ENCODE measurements around the gene FHOD3.

FHOD3 gene

DNA sequence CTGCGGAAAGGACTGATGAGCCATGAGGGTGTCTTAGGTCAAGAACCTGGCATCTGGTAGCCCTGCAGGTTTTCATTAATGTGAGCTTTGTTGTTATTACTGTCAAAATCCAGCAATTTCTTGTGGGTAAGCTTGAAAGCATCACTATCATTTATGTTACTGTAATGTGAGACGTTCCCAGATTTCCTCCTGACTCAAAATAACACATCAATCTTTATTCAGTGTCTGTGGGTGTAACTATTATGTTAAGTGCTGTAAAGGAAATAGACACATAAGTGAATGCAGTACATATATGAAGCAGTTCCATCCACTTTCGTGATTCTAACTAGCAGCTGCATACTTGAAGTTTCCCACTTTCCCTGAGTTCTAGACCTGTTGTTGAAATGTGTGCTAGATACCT is 89.8 kb downstream of the FHOD3 start:
- DNase-seq, result no peak

DNA sequence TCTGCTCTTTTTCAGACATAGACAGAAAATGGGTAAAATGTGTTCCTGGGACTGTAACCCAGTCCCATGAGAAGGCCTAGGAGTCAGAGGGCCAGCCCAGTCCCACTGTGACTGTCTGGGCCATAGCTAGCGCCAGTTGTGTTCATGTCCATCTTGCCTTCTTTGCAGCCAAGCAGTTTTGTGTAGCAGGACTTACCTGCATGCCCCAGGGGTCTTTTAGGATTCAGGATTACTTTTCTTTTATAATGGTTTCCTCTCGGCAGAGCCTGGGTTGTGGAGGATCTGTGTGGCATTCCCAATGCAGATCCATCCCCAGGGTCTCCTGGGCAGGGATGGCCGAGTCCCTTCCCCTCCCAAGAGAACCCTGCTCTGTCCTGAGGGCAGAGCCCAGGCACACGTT is 90.8 kb downstream of the FHOD3 start:
- no peak for DNase-seq

DNA sequence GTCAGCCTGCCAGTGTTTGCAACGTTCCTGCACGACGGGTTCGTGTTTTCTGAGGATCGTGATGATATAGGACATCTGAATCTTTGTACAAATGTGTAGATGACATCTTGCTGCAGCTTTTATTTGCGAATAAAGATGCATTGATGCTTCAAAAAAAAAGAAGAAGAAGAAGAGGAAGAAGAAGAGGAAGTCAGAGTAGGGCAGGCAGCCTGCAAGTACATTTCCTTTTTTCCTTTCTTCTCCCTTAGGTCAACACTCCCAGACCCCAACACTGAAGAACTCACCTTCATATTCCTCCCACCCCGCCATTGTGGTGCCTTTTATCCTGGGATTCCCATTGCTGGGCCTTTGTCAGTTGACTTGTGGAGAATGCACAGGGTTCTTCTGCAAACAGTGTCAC is 91.5 kb downstream of the FHOD3 start:
- no peak for DNase-seq

DNA sequence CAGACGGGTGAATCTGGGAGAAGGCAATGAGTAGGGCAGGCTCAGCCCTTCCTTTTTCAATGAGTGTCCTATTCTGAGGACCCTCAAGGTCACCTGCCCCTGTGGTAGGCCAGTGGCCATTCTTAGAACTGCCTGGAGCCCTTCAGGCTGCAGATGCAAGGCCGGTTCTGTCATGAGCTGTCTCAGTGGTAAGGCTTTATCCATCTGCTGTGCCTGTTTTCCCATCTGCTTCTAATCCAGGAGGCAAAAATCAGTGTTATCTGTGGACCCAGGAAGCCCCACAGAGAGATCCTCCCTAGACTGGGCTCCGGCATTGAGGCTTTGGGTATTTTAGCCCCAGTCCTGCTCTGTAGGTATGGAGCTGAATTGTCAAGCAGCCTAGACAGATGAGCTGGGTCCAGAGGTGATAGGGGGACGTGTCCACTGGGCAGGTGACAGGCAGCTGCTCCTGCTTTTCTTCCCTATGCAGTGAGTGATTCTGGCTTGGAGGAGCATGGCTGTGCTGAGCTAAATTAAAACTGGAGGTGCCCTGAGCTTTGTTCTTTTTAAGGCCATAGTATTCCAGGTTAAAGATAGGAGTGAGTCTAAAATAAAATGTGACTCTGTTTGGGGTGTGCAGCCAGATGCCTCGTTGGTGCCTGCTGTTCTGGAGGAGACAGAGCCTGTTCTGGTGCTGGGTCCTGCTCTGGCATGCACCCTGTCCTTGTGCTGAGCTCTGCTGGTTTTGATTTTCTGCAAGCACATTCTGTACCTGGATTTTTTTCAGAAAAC is 92.5 kb downstream of the FHOD3 start:
- DNase-seq, result no peak

DNA sequence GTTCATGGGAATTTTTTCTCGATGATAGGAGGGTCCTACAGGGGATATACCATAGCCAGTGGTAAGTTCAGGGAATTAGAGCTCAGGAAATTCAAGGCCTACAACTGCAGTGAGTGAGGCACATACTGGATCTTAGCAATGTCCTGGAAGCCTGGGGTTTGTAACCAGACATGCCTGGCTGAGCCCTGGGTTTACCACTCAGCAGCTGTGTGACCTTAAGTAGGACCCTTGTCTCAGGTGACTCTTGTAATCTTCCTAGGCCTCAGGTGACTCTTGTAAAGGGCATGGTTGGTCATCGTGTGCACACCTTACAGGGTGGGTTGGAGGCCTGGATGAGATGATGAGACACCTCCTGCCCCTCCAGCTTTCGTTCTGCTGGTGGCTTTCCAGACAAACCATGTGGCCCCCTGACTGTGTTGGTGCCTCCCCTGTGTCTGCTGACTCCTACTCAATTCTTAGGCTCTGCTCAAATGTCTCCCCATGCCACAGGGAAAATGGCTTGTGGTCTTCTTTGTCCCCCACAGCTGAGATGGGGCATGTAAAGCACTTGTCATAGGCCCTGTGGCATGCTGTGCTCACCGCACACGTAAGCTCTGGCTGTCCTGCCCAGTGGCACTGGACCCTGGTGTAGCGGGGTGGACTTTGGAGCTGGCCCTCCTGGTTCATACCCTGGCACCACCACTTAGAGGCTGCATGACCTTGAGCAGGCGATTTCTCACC is 94.1 kb downstream of the FHOD3 start:
- DNase-seq, result no peak

DNA sequence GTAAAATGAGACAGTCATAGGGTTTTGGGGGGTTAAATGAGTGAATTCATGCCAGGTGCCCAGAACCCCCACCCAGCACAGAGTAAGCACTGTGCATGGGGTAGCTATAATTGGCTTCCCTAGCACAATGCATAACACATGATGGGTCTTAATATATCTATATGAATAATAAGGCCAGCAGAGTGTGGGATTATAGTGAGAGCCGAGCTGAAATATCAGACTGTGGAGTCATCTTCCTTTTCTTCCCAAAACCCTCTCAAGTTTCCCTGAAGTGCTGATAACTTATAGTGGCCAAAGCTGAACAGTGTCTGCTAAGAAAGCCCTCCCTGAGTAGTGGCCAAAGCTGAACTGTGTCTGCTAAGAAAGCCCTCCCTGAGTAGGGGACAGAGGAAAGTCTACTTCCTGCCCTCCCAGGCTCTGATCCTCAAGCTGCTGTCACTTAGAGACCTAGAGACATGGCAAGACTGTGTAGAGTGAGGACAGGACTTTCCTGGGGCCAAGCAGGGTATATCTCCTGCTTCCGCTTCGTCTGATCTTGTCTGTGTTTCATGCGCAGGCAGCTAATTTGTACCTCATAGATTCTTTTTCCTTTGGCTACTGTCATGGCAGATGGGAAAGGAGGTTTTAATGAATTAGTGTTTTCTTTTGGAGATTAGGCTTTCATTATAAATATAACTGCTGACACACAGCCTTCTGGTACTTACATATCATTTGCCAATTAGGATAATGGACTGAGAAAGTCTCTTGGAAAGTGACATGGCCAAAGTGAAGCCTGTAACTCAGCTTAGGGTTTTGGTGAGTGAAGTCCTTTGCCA is 94.9 kb downstream of the FHOD3 start:
- DNase-seq, result no peak

DNA sequence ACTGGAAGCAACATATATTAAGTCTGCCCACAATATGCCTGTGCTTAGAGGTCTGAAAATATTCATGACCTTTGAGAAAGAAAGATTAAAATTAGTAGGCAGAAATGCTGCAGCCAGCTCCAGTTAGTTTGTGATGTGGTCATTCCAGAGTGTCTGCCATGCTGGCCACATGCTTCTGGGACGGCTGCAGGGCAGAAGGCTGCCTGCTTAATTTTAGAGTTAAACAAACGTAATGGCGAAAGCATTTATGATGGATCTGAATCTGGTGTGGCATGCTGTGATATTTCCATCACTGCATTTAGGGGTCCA is 95.4 kb downstream of the FHOD3 start:
- no peak for DNase-seq

DNA sequence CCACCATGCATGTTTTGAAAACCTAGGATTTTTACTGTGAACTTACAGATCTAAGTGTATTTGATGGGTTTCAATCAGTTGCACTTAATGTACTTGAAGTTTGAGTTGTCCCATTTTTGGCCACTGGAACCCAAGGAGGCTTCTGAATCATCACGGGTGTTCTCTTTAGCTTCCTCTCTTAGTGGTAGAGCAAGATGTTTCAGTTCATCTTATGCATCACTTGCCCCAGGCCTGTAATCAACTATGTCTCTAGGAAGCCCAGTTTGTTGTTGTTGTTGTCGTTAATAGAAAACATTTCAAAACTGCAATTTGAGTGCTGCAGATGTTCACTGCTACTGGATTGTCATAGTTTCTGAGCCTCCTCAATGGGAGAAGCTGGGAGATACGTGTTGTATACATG is 97.0 kb downstream of the FHOD3 start:
- DNase-seq, result no peak

DNA sequence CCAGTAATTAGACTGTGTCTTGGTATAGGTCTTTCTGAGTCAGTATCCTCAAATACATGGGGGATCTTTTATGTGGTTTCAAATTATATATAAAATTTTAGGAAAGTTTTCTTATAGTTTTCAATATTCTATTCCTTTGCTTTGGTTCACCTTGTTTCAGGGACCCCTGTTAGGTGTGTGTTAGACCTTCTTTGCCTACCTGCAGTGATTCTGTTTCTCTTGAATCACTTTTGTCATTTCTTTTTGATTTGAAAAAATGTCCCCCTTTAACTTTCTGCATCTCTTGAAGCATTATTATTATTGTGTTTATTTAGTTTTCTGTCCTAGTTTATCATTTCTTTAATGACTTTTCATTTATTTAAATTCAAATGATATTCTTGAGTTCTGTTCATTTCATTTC is 98.7 kb downstream of the FHOD3 start:
- no peak for DNase-seq

DNA sequence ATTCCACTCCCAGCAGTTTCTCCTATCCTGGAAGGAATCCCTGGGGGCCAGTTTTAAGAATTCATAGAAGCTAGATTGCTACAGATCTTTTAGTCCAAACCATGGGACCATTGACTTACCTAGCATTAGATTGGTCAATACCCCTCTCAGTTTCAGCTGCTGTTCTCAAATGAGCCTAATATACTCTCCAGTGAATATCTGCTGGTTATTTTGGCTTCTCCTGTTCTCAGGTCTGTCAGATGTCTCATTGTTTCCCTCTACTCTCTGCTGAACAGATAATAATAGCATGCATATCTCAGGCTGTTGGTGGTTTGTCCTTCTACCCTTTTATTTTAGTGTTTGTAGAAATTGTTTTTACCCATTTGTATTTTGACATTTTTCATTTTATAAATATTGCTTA is 99.5 kb downstream of the FHOD3 start:
- DNase-seq, result no peak

DNA sequence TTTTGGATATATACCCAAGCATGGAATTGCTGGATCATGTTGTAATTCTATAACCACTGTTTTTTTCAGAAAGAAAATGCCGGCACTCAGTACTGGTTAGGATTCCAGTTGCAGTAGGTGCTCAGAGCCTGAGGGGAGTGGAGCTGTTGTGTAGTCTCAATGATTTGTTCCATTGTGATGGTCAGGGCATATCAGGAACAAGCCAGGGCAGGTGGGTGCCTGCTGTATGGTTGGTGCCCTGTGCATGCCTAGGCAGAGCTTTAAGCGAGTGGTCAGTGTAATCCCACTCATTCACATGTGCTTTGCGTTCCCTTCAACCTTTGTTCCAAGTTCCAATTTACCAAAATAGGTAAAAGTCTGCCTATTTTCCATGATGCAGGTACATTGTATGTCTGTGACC is 100.9 kb downstream of the FHOD3 start:
- DNase-seq, result no peak

DNA sequence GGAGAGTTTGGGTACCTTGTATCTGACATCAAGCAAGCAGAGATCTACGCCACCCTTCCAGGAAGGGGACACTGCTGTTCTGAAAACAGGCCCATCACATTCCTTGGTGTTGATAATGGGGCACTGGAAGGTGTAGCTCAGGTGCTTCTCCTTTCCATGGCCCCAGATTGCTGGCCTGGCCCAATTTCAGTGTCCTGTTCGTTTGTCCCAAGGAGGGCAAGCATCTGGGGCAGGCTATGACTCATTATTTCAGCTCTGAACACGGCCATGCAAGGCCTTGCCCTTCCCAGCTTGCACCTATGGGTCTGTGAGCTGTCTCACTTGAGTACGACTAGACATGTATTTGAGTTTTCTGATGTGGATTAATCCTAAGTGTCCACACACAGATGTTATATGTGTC is 101.5 kb downstream of the FHOD3 start:
- DNase-seq, result no peak

DNA sequence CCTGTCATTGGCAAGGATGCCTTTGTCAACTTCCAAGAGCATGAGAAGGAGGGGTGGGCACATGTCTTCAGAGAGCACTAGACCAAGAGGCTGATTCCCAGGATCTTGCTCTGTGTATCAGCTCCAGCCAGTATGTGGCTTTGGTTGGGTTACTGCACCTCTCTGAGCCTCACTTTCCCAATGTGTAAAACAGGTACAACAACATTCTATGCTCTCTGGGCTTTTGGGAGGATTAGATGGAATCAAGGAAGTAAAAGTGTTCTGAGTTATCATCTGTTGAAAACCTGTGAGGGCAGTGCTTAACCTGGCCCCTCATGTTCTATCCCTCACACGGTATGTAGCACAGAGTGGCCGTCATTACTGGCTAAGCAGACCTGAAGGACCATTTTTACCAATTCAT is 103.9 kb downstream of the FHOD3 start:
- no peak for DNase-seq

DNA sequence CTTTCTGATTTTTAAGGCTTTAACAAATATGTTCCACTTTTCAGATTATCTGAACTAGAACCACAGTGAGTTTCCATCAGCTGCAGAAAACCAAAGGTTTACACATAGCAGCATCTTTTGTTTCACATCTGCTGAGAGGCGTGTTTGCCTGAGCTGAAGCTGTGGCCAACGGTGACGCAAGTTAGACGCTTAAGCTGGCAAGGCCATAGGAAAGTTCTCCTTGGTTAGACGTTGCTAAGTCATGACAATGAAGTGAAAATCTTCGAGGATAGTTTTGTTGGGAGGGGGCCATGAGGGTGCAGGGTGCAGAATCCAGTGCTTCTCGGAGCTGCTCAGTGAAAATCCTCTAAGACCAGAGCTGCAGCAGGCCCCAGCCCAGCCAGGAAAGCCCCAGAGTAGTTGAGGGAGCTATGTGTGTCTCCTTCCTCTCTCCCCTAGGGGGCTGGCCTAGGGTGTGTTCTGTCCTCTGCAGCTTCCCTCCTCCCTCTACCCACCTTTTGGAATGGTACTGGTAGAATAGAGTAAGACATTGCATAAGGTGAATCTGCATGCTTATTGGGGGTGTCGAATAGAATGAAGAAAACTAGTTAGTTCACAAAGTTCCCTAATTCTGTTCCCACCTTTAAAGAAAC is 105.4 kb downstream of the FHOD3 start:
- DNase-seq, result no peak

DNA sequence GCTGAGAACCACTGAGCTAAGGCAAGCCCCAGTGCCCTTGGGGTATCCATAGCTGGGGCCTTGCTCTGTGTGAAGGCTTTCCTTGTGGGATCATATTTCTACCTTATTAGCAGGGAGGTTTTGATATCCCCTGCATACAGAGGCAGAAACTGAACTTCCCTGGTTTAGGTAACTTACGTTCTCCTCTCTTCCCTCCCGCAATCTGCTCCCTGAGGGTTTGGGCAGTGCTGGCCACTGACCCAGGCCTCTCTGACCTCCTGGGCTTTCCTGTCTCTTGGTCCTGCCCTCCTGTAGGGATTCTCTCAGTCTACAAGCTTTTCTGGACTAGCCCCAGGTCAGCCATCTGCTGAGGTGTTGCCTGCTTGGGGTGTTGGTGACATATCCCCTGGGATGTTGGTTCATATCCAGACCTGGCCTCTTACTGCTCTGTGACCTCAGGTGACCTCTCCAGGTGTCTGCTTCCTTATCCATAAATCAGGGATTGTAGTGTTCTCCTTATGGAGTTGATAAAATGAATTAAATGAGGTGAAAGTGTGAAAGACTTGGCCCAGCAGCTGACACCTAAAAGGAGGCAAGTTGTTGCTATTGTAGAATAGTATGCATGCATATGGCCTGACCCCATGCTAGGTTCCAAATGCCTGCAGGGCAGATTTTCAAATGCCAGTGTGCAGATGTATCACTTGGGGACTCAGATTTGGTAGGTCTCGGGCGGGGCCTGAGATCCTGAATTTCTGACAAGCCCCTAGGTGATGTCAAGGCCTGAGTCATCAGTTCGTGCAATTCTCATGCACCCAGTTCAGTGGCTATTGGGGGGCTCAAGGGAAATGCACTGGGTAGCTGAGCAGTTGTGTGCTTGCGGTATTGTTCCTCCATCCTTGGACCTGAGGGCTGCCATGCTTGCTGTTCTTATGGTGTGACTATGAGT is 106.6 kb downstream of the FHOD3 start:
- DNase-seq, result no peak

DNA sequence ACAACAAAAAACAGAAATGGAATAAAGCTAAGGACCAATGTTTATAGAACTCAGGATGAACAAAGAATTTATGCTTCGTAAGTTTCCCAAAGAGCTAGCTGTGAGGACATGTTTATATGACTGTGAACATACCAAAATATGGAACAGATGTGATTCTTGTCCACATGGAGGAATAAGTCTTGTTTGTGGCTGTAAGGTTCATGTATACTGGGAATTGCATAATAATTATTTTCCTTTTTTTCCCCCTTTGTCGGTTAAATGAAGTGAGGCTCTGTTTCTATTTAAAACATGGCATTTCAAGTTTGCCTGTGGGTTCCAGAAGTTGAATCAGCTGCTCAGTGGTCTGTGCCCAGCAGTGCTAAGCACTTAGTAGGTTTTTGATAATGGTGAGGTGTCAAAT is 108.1 kb downstream of the FHOD3 start:
- DNase-seq, result no peak

DNA sequence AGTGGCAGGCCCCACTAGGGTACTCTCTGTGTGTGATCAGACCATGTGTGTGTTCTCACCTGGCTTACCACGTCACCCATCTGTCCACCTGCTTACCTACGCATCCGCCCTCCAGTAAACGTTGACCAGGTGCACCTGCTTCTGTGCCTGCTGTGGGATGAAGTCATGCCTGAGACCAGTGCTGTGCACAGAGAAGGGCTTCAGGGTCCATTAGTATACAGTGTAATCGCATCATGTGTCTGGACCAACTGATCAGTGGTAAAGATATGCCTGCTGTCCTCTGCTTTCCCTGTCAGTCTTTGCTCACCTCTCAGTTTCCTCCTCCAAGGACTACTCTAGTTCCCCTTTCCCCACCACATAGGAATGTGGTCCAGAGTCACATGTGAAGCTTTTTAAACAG is 109.3 kb downstream of the FHOD3 start:
- DNase-seq, result no peak

DNA sequence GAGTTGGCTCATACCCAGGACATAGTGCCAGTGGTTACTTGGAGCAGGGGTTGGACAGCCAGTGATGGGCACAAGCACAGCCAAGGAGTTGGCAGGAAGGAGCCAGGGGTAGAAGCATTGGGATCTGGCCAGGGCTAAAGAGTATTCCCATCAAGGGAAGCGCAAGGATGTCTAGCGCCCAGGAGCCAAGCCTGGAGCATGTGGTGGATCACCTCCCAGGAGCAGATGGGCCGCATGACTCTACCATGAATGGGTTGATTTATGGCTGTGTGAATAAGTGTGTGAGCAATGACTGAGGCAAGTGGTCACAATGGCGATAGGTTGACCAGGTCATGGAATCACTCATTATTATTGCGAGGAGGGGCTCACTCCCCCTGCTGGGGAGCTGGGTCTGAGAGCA is 111.1 kb downstream of the FHOD3 start:
- no peak for DNase-seq

DNA sequence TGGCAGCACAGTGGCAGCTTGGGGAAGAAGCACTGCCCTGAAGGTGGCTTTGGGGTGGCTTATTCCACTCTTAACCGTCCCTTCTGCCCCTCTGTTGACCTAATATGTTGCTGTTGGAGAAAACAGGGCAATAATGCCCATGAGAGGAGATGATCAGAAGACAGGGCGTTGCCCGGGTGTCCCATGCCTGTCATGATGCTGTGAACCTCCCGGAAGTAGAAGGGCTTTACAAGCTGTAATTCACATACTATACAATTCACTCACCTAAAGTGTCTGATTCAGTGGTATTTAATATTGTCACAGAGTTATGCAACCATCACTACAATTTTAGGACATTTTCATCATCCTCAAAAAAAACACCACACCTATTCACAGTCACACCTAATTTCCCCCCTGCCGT is 112.3 kb downstream of the FHOD3 start:
- no peak for DNase-seq

DNA sequence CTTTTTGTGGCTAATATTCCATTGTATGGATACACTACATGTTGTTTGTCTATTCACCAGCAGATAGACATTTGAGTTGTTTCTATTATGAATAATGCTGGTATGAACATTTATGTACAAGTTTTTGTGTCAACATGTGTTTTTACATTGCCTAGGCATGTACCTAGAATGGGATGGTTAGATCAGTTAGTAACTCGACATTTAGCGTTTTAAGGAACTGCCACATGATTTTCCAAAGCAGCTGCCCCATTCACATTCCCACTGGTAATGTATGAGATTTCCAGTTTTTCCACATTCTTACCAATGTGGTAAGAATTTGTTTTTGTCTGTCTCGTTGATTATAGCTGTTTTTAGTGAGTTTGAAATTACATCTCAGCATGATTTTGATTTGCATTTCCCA is 112.8 kb downstream of the FHOD3 start:
- DNase-seq, result no peak

DNA sequence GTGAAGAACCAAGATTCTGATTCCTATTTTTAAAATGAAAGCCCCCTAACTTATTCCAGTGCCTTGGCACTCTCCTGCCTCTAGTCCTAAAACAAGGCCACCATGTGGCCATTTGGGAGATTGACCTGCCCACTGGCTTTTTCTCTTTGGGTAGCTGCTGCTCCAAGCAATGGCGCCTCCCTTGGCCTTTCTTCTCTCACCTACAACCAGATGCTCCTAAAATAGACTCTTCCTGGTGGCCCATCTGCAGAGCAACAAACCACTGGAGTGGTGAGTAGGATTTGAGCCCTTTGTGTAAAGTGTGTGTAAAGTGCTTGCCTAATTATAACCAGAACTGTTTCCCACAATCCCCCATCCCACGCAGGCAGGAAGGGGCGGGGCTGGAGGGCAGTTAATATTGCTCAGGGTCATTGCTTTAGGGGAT is 114.2 kb downstream of the FHOD3 start:
- DNase-seq, result no peak

DNA sequence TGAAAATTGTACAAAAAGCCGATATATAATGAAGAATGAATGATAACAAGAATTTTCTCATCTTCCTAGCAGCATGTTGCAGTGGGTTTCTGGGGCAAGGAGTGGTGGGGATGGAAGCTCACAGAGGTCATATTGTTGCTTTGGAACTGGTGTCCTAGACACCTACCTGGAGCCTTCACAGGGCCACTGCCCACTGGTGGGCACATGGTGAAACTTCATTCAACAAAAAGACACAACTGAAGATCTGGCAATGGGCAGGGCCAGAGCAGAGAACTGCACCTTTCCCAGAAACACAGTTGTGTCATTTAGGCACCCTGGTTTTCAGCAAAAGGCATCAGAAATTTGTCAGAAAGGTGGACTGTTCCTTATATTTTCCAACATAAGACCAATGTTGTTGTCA is 115.3 kb downstream of the FHOD3 start:
- DNase-seq, result no peak

DNA sequence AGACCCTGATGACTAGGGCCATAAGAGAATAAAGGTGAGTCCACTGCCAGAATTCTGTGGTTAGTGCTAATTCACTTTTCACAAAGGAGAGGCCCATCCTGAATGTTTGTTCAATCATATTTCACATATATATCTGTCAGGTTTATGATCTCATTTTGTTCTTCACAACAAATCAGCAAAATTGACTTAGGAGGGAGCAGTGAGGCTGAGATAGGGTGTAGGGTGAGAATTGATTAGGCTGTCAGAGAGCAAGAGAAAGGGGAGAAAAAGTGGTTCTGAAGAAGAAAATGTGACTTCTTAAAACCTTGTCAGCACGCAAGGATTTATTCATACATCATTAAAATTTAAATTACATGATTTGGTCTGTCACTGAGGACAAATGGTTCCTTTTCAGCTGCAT is 117.7 kb downstream of the FHOD3 start:
- DNase-seq, result no peak
